Measurements from ENCODE around the gene ADAM20.

ADAM20 gene

DNA sequence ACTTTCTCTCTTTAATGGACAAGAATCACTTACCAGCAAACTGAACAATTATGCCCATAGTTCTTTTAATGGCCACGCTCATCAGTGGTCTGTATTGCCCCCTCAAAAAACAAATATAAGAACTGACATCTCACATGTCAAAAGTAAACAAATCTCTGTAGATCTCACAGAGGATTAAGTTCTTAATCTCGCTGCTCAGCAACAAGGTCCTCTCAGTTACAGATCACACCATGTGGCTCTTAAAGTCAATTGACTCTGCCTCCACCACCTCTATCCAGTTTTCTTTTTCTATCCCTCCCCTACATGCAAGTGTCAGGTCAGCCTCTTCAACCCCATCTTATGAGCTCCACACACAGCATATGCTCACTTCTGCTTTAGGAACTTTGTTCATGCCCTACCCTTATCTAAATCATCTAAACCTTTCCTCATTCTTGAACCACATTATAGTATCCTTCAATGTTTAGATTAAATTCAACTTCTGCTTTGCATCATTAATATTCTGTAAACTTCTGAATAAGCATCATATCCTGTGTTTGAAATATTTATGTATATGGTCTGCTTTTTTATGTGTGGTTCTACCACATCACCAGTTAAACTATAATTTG lies 7.2 kb downstream of the ADAM20 start:
- H3K4me2 ChIP-seq, result no peak overlapping the region
- H4K20me1 ChIP-seq (ENCODE audit: insufficient read depth), result no peaks in the 10 kb centered on the region
- no peaks in the 10 kb centered on the region for H3K4me1 ChIP-seq (ENCODE audit: low read depth, poor library complexity, severe bottlenecking)
- H3K27me3 ChIP-seq (ENCODE audit: insufficient read depth, low read depth), result no peaks in the 10 kb centered on the region
- no peak overlapping the region for H2AFZ ChIP-seq (ENCODE audit: low read depth)
- no peak overlapping the region for H3K9ac ChIP-seq
- H3K36me3 ChIP-seq (ENCODE audit: insufficient read depth), result no peaks in the 10 kb centered on the region
- H3K4me3 ChIP-seq (IDR thresholded peaks at IDR 0.05; ENCODE audit: insufficient read depth, low read depth, low read length), result no peak overlapping the region
- no peaks in the 10 kb centered on the region for H3K79me2 ChIP-seq (ENCODE audit: insufficient read depth, low read depth)
- TF ChIP-seq, protein P1, sequence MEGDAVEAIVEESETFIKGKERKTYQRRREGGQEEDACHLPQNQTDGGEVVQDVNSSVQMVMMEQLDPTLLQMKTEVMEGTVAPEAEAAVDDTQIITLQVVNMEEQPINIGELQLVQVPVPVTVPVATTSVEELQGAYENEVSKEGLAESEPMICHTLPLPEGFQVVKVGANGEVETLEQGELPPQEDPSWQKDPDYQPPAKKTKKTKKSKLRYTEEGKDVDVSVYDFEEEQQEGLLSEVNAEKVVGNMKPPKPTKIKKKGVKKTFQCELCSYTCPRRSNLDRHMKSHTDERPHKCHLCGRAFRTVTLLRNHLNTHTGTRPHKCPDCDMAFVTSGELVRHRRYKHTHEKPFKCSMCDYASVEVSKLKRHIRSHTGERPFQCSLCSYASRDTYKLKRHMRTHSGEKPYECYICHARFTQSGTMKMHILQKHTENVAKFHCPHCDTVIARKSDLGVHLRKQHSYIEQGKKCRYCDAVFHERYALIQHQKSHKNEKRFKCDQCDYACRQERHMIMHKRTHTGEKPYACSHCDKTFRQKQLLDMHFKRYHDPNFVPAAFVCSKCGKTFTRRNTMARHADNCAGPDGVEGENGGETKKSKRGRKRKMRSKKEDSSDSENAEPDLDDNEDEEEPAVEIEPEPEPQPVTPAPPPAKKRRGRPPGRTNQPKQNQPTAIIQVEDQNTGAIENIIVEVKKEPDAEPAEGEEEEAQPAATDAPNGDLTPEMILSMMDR (conservative IDR thresholded peaks at IDR 0.05; ENCODE audit: low read depth, low read length), result no peak
- no peak overlapping the region for H3K27ac ChIP-seq

DNA sequence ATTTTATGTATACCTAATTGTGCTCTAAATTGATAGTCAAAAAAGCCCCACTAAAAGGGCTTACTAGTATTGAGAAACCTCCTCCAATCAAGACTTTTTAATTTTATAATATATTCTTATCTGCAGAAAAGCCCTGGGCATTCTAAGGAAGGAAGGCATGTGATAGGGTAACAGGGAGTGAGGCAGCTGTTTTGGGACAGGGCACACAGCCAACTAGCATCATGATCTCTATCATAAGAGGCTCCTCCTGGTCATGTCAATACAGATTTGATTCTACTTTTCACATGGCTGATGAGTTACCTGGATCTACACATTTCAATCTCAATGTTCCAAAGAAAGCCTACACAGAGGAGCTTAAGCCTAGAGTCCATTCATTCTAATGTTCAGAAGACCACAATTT lies 9.1 kb downstream of the ADAM20 start:
- Histone ChIP-seq H4K20me1 (ENCODE audit: insufficient read depth) (no peaks in the 10 kb centered on the region), H3K9ac (no peak overlapping the region), H3K79me2 (ENCODE audit: insufficient read depth, low read depth) (no peaks in the 10 kb centered on the region), H3K4me1 (ENCODE audit: low read depth, poor library complexity, severe bottlenecking) (no peaks in the 10 kb centered on the region), H3K36me3 (ENCODE audit: insufficient read depth) (no peaks in the 10 kb centered on the region), H3K27me3 (ENCODE audit: insufficient read depth, low read depth) (no peaks in the 10 kb centered on the region), H3K4me3 (IDR thresholded peaks at IDR 0.05; ENCODE audit: insufficient read depth, low read depth, low read length) (no peak overlapping the region), H3K4me2 (no peak overlapping the region), H2AFZ (ENCODE audit: low read depth) (no peak overlapping the region), H3K27ac (no peak overlapping the region)
- TF ChIP-seq, protein P1 (conservative IDR thresholded peaks at IDR 0.05; ENCODE audit: low read depth, low read length), result no peak

DNA sequence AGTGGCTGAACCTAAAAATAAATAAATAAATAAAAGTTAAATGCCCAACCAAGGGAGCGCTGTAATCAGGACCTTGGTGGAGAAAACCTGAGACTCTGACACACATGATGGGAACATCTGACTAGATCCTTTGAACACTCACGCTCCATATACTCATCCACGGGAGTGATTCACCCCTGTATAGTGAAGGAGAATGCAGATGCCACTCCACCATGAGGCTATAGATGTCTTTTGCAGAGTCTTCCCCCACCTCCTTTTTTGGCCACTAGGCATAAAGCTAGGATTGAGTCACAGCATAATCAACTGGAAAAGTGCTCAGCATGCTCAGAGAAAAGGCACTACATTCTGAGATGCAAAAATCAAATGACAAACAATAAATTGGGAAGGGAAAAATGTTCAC lies 19.0 kb downstream of the ADAM20 start:
- Histone ChIP-seq H3K27ac (no peak overlapping the region), H3K9ac (no peak overlapping the region), H3K79me2 (ENCODE audit: insufficient read depth, low read depth) (no peaks in the 10 kb centered on the region), H3K27me3 (ENCODE audit: insufficient read depth, low read depth) (no peaks in the 10 kb centered on the region), H3K4me1 (ENCODE audit: low read depth, poor library complexity, severe bottlenecking) (no peaks in the 10 kb centered on the region), H2AFZ (ENCODE audit: low read depth) (no peak overlapping the region), H3K4me3 (IDR thresholded peaks at IDR 0.05; ENCODE audit: insufficient read depth, low read depth, low read length) (no peak overlapping the region), H3K36me3 (ENCODE audit: insufficient read depth) (no peaks in the 10 kb centered on the region), H3K4me2 (no peak overlapping the region), H4K20me1 (ENCODE audit: insufficient read depth) (no peaks in the 10 kb centered on the region)
- TF ChIP-seq, protein P1 (conservative IDR thresholded peaks at IDR 0.05; ENCODE audit: low read depth, low read length), result no peak

DNA sequence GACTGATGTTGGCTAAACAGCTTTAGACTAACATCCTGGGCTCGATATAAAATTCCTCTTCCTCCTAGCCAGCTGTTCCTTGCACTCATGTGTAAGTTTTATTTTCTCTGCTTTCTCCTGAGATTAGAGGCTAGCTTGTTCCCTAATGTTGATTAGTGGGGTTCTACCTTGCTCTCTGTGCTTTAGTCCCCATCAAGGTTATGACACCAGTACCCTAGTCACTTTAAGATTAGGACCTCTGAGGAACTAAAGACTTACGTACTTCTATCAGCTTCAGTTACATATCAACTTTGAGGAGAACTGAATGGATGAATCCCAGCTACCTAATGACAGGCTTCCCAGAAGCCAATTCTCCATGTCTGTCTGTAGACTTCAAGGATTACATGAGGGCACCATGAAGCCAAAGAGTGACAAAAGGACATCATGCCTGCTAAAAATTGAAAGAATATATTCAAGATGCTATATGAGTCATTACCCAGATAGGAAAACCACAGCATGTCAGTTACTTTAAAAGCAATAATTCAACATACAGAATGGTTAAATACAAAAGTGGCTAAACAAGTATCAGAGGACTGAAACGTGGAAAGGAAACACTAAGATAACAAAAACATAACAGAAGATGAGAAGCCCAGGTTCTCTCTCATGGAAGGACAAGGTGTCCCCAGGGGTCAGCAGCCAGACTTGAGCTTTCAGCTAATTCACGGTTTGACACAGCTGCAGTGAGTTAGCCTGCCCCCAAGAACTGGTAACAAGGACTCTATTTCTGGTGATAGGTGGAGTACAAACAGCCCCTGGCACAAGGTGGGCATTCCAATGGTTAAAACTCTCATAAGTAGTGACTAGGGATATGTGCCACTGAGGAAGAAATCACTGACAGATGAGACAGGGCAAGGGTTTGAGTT lies 20.4 kb downstream of the ADAM20 start:
- Histone ChIP-seq H3K4me3 (IDR thresholded peaks at IDR 0.05; ENCODE audit: insufficient read depth, low read depth, low read length) (no peak overlapping the region), H3K27me3 (ENCODE audit: insufficient read depth, low read depth) (no peaks in the 10 kb centered on the region), H3K79me2 (ENCODE audit: insufficient read depth, low read depth) (no peaks in the 10 kb centered on the region), H2AFZ (ENCODE audit: low read depth) (no peak overlapping the region), H3K36me3 (ENCODE audit: insufficient read depth) (no peaks in the 10 kb centered on the region), H4K20me1 (ENCODE audit: insufficient read depth) (no peaks in the 10 kb centered on the region), H3K4me1 (ENCODE audit: low read depth, poor library complexity, severe bottlenecking) (no peaks in the 10 kb centered on the region), H3K9ac (no peak overlapping the region), H3K4me2 (no peak overlapping the region), H3K27ac (no peak overlapping the region)
- TF ChIP-seq, protein P1 (conservative IDR thresholded peaks at IDR 0.05; ENCODE audit: low read depth, low read length), result no peak
